ENCODE results near the gene EFCAB6. TPM values are rescaled to one million over a fixed set of nuclear protein-coding genes. Genes with fewer than 3 reads are reported as not detected.

Gene EFCAB6
- total RNA-seq, 1 experiment from 2014 or later = 2.5 TPM

DNA sequence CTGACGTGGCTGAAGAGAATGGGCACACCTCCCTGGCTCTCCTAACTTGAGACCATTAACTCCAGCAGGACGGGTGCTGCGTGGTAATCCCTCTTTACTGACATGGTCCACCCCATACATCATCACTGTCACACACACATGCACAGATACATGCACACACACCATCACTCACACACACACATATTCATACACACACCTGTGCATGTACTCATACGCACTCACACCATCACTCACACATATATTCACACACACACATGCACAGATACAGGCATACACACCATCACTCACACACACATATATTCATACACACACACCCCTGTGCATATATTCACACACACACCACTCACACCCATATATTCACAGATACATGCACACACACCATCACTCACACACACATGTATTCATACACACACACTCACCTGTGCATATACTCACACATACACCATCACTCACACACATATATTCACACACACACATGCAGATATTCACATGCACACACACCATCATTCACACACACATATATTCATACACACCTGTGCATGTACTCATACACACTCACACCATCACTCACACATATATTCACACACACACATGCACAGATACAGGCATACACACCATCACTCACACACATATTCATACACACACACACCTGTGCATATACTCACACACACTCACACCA is 74.8 kb downstream of the EFCAB6 start:
- Histone ChIP-seq H3K9me2 (ENCODE audit: insufficient read depth) (no peaks in the 10 kb centered on the region), H3K36me3 (ENCODE audit: low read depth) (no peaks in the 10 kb centered on the region), H4K20me1 (ENCODE audit: insufficient read depth) (no peaks in the 10 kb centered on the region), H3K4me3 (no peak overlapping the region), H3K4me1 (replicated peaks; ENCODE audit: insufficient read depth) (no peaks in the 10 kb centered on the region), H3F3A (ENCODE audit: insufficient read depth, low read depth) (peaks cover 6% of the 10 kb centered on the region), H2AFZ (no peak overlapping the region), H3K9me3 (ENCODE audit: insufficient read depth, low read depth) (no peaks in the 10 kb centered on the region; the same call in 1 of the 2 replicates), H3K27me3 (ENCODE audit: insufficient read depth, low read depth) (peaks cover 98% of the 10 kb centered on the region), H3K79me2 (ENCODE audit: low read depth) (no peaks in the 10 kb centered on the region), H3K27ac (no peak overlapping the region), H3K4me2 (no peak overlapping the region)
- BruUV-seq (replicated peaks) = no TSS peak
- ChIA-PET POLR2A (ENCODE audit: unreplicated experiment) (no interaction called here), CTCF (no interaction called here)
- intact Hi-C loops (cut with micrococcal nuclease; ENCODE audit: unreplicated experiment) = no loop called here
- TF ChIP-seq EZH2 (IDR thresholded peaks at IDR 0.05; ENCODE audit: low read depth) (no peak), CTCF (conservative IDR thresholded peaks at IDR 0.05) (no peak)
- DNase-seq = no peak

DNA sequence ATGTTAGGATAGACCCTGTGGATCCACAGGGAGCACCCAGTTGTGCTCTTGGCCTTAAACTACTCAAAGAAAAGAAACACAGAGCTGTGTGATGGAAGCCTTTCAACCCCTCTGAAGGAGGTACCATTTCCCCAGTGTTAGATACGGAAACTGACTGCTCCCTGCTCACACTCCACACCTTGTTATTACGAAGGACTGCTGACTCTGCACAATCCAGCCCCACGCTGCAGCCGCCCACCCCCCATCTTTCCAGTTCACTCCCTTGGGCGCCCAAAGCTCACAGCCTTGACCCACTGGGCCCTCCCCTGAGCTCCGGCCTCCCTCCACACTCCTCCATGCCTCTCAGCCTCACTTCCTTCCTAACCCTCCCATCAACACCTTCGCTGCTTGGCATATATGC is 75.5 kb downstream of the EFCAB6 start:
- peaks cover 6% of the 10 kb centered on the region for H3F3A ChIP-seq (ENCODE audit: insufficient read depth, low read depth)
- H3K79me2 ChIP-seq (ENCODE audit: low read depth) = no peaks in the 10 kb centered on the region
- no peak overlapping the region for H3K4me3 ChIP-seq
- no peak for DNase-seq
- no peak overlapping the region for H3K27ac ChIP-seq
- ChIA-PET POLR2A (ENCODE audit: unreplicated experiment) (no interaction called here), CTCF (no interaction called here)
- no peak overlapping the region for H2AFZ ChIP-seq
- no peaks in the 10 kb centered on the region for H3K4me1 ChIP-seq (replicated peaks; ENCODE audit: insufficient read depth)
- no peaks in the 10 kb centered on the region for H4K20me1 ChIP-seq (ENCODE audit: insufficient read depth)
- intact Hi-C loops (cut with micrococcal nuclease; ENCODE audit: unreplicated experiment) = no loop called here
- no peak overlapping the region for H3K4me2 ChIP-seq
- no peaks in the 10 kb centered on the region for H3K9me2 ChIP-seq (ENCODE audit: insufficient read depth)
- BruUV-seq (replicated peaks) = no TSS peak
- no peak for TF ChIP-seq CTCF (conservative IDR thresholded peaks at IDR 0.05)
- TF ChIP-seq EZH2 (IDR thresholded peaks at IDR 0.05; ENCODE audit: low read depth) = no peak
- H3K27me3 ChIP-seq (ENCODE audit: insufficient read depth, low read depth) = peaks cover 98% of the 10 kb centered on the region
- H3K36me3 ChIP-seq (ENCODE audit: low read depth) = no peaks in the 10 kb centered on the region
- H3K9me3 ChIP-seq (ENCODE audit: insufficient read depth, low read depth) = no peaks in the 10 kb centered on the region; the same call in 1 of the 2 replicates

DNA sequence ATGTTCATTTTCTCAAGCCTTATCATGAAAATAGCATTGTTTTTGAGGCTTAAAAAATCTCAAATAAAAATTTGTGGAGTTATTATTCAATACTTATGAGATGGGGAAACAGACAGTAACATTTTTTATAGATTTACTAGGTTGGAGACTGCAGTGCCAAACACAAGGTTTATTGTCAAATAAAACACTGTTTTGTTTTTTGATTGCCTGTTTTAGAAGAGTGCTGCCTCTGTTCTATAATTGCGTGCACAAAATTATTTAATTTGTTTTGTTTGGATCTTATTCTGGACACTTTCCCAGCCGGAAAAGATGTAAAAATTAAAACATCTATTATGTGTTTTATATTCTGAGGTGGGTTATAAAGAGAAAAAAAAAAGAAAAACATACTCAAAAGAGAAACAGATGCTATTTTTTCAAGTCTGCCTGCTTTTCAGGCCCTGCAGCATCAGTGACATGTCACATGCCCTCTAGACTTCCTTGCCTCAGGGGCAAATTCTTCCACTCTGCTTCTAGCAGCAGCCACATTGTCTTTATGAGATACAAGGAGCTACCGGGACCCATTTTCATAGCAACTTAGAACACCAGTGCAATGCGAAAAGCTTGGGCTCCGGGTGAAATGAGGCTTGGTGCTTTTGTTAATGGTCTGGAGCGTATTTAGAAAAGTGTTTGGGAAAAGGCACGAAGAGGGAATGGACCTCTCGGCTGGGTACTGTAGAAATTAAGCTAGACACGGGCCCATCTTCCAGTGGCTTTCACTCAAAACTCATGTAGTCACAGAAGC is 77.5 kb downstream of the EFCAB6 start:
- Histone ChIP-seq H4K20me1 (ENCODE audit: insufficient read depth) (no peaks in the 10 kb centered on the region), H3K4me2 (no peak overlapping the region), H3K36me3 (ENCODE audit: low read depth) (no peaks in the 10 kb centered on the region), H3K9me2 (ENCODE audit: insufficient read depth) (no peaks in the 10 kb centered on the region), H3K27me3 (ENCODE audit: insufficient read depth, low read depth) (peaks cover 96% of the 10 kb centered on the region), H3K9me3 (ENCODE audit: insufficient read depth, low read depth) (no peaks in the 10 kb centered on the region; the same call in 1 of the 2 replicates), H3K79me2 (ENCODE audit: low read depth) (no peaks in the 10 kb centered on the region), H3K4me1 (replicated peaks; ENCODE audit: insufficient read depth) (no peaks in the 10 kb centered on the region), H2AFZ (no peak overlapping the region), H3F3A (ENCODE audit: insufficient read depth, low read depth) (peaks cover 6% of the 10 kb centered on the region), H3K4me3 (no peak overlapping the region), H3K27ac (no peak overlapping the region)
- POLR2A ChIA-PET (ENCODE audit: unreplicated experiment) = interaction anchor here (0.7 kb wide), 1 partner anchor 30 kb away, joined by 12 read pairs; no protein-coding TSS in a partner anchor
- intact Hi-C loops (cut with micrococcal nuclease; ENCODE audit: unreplicated experiment) = no loop called here
- TF ChIP-seq EZH2 (IDR thresholded peaks at IDR 0.05; ENCODE audit: low read depth) = no peak
- no peak for TF ChIP-seq CTCF (conservative IDR thresholded peaks at IDR 0.05)
- BruUV-seq (replicated peaks) = no TSS peak
- no peak for DNase-seq
- CTCF ChIA-PET = no interaction called here

Measured in PC-9 (cell line).